HG03280 (cell line): ENCODE results near the gene GSK3A.

Experiments used
- ATAC-seq: cut with Tn5 transposase; IDR thresholded peaks from one replicate; pipeline ENCODE4 v1.9.1; 2021; ENCODE audit warnings: mild to moderate bottlenecking, moderate library complexity; ENCODE audit not compliant: unreplicated experiment

Gene GSK3A

DNA sequence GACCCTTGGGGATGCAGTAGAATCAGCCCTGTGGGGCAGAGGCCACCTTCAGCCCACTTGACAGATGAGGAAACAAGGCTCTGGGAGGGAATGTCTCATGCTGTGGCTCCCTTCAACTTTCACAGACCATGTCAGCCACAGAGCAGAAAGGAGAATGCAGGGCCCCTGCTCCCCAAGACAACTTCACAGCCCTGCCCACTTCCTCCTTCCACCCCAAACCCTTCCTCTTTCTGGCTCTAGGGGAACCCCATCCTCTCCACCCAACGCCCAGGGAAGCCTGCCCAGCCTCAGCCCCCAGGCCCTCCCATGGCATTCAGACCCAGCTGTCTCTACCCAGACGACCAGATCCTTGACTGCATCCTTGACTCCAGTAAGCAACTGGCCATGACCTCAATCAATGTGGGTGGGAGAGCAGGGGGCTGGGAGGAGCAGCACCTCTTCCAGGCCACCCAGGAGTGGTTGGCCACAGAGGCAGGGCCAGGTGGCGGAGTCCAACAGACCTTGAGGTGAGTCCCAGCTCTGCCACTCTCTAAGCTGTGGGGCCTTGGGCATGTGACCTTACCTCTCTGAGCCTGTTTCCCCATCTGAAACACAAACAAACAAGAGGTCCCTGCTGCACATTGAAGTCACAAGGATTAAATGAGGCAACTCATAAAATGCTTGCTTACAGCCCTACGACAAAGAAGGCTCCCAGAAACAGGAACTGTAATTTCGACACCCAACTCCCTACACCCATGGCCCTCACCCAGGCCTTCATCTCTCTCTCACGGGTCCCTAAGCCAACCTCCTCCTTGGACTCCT lies 40.7 kb downstream of the GSK3A start:
- ATAC-seq = no peak

DNA sequence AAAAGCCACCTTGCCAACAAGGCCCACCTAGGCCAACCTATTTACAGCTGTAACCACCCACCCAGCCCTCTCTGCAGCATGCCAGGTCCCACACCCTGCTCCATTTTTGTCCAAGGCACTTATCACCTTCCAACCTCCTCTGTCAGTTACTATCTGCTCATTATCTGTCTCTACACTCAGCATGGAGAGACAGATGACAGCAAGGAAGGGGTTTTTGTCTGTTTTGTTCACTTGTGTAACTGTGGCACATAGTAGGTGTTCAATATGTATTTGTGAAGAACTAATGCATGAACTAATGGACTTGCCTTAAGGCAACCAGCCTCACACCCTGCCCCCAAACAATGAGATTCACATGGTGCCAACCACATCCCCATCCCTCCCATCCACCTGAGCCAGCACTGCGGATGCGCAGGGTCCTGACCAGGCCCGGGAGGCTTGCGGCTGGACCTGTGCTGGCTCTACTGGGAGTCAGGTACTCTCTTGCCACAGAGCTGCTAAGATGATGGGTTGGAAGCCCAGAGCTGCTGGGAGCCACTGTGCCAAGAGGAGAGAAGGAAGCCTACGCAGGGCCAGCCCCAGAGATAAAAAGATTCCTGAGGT lies 42.2 kb downstream of the GSK3A start:
- no peak for ATAC-seq

DNA sequence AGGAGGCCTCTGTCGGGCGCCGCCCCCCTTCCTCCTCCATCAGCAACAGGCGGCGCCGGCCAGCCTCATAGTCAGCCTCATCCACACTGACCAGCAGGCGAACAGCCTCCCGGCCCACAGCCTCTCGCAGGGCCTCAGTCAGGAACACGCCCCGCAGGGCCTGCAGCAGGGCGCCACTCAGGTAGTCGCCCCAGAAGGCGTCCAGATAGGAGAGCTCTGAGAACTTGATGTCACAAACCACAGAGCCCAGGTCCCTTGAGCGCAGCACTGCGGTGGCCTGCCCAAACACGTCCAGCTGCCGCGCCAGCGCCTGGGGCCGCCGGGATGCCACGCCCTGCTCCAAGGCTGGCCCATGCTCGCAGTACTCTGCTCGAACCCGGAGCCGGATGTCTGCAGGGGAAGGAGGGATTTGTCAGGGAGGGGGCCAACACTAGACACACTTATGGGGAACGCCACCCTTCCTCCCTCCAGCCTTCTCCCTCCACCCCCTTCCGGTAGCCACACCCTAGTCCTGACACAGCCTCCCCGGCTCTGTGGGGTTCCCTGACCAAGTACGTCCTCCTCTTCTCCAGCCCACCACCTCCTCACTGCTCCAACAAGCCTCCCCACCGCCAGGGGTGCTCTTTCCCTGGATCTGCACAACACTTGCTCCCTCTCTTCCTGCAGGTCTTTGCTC lies 42.8 kb downstream of the GSK3A start:
- peak; percentile 27 for ATAC-seq

DNA sequence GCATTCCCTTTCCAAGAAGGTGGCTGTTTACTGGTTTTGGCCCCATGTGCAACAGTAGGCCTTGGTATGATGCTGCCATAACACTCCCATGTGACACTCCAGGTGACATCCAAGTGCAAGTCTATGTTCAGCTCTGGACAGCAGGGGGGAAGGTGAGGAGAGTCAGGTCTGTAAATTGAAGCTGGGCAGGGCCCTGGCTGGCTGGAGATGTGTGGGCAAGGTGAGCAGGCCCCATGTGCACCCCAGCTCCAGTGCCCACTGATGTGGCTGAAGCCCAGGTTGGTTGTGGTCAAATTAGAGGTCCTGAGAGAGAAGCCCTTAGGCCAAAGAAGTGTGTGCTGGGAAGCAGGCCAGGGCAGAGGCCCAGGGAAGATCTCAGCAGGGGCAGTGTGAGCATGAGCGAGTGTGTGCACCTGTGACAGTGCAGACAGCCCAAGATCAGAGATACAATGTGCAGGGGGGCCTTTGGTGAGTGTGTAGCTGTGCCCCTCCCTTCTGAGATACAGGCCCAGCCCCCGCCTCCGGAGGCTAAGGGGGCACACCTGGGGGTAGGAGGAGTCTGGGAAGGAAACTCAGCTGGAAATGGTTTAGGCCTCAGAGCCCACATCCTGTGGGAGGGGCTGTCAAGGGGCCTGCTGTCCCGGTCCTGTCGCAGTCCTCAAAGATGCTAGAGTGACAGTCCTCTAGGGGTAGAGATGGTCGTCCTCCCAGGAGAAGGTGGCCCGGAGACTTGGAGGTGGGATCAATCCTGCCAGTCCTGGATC lies 43.5 kb downstream of the GSK3A start:
- peak; percentile 36 for ATAC-seq

DNA sequence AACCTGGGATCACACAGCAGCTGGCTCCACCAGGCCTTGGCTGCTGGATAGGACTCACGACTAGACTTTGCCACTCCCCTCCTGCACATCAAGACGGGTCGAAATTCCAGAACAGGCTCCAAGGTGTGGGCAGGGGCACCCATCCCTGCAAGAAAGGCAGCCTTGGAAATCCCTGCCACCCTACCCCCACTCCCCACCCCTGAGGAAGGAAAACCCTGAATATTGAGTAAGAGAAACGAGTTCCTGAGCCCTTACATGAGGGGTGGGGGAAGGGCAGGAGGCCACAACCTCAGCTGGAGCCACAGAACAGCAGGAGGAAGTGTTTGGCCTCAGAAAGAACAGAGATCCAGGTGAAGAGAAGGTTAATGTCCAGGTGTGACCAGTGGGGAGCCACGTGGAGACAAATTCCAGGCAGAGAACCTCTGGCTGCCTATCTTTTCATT lies 45.0 kb downstream of the GSK3A start:
- ATAC-seq = no peak

- no peak for ATAC-seq
Observed at GRCh38 chr19:42196011-42197001, 46.1 kb downstream of the GSK3A start.

DNA sequence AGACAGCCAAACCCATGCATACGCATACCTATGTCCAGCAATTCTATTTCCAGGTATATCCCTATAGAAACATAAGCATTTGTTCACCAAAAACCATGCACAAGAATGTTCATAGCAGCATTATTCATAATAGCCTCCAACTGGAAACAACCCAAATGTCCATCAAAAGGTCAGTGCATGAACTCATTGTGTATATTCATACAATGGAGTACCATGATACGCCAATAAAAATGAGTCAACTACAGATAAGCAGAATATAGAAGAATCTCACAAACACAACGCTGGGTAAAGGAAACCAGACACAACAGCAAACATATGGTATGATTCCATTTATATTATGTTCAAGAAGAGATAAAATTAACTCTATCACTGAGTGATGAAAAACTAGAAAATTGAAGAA lies 48.7 kb downstream of the GSK3A start:
- ATAC-seq = no peak

DNA sequence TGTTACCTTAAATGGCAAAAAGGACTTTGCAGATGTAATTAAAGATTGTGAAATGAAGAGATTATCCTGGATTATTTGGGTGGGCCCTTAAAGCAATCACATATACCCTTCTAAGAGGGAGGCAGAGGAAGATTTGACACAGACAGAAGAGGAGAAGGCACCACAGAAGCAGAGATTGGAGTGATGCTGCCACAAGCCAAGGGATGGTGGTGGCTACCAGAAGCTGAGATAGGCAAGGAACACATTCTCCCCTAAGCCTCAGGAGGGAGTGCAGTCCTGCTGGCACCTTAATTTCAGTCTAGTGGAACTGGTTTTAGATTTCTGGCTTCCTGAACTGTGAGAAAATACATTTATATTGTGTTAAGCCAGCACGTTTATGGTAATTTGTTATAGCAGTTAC lies 49.1 kb downstream of the GSK3A start:
- ATAC-seq = no peak

GRCh38 chr19:42191855-42192254 lies 50.5 kb downstream of the GSK3A start:
- ATAC-seq = no peak

- no peak for ATAC-seq
Observed at GRCh38 chr19:42191330-42191729, 51.1 kb downstream of the GSK3A start.

- ATAC-seq = no peak
Observed at GRCh38 chr19:42189133-42189532, 53.3 kb downstream of the GSK3A start.

GRCh38 chr19:42188665-42189064 lies 53.7 kb downstream of the GSK3A start:
- no peak for ATAC-seq

DNA sequence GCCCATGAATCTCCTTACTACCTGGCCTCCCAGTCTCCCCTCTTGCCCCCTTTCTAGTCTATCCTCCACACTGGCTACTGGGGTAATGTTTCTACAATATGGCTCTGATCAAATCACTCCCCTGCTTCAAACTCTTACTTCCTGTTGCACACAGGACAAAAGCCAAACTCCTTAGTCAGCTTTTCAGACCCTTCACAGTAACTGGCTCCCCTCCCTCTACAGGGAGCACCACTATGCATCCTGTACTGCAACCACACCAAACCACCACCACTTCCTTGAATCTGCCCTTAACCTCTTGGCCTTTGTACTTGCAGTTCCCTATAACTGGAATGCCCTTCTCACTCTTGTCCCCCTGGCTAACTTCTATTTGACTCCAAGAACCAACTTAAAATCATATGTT lies 57.1 kb downstream of the GSK3A start:
- no peak for ATAC-seq

DNA sequence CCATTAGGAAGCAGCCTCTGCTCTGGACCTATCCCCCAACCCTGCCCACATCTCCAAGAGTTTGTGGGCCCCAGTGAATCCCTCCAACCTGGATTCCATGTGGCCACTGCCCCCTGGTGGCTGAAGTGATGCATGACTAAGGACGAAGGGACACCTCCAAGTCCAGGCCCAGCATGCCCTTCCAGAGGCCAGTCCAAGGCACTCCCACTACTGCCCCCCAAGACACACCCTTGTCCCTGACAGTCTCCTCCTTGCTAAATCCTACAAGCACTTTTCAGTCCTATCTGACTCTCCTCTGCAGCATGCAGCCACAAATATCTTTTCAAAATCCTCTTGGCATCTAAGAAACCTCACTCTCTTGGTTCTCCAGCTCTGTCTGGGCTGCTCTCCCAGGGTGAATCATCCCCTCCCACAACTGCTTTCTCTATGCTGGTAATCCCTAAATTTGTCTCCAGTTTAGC lies 58.0 kb downstream of the GSK3A start:
- no peak for ATAC-seq
